HG03175 (cell line): ENCODE data around the gene CYP2D6.
"Not testable (repeated sequence)": the region's sequence is repeated elsewhere in the genome, so short reads cannot be mapped to it uniquely, and the experiment has no call there.

Source experiments
- ATAC-seq: cut with Tn5 transposase; IDR thresholded peaks from one replicate; pipeline ENCODE4 v1.9.1; 2021; ENCODE audit warnings: mild to moderate bottlenecking, moderate library complexity; ENCODE audit not compliant: unreplicated experiment

CYP2D6 gene

GRCh38 chr22:42135688-42136087 is 5.1 kb upstream of the CYP2D6 start:
- ATAC-seq: not testable (repeated sequence)

GRCh38 chr22:42134100-42135020 is 3.8 kb upstream of the CYP2D6 start:
- no peak for ATAC-seq

- ATAC-seq: no peak
Observed at GRCh38 chr22:42132457-42132856, 1.8 kb upstream of the CYP2D6 start.

- ATAC-seq: no peak
Observed at GRCh38 chr22:42131562-42131961, 952 bp upstream of the CYP2D6 start.

GRCh38 chr22:42130182-42130581 is 428 bp downstream of the CYP2D6 start:
- not testable (repeated sequence) for ATAC-seq

- not testable (repeated sequence) for ATAC-seq
Observed at GRCh38 chr22:42128776-42129694, 1.6 kb downstream of the CYP2D6 start.

- not testable (repeated sequence) for ATAC-seq
Observed at GRCh38 chr22:42128007-42128406, 2.6 kb downstream of the CYP2D6 start.

GRCh38 chr22:42127606-42128005 is 3.0 kb downstream of the CYP2D6 start:
- no peak for ATAC-seq

- not testable (repeated sequence) for ATAC-seq
Observed at GRCh38 chr22:42123529-42123928, 7.1 kb downstream of the CYP2D6 start.

GRCh38 chr22:42120231-42121021 is 10.2 kb downstream of the CYP2D6 start:
- ATAC-seq: peak; percentile 45

GRCh38 chr22:42116848-42117424 is 13.7 kb downstream of the CYP2D6 start:
- no peak for ATAC-seq

- ATAC-seq: not testable (repeated sequence)
Observed at GRCh38 chr22:42115420-42115830, 15.2 kb downstream of the CYP2D6 start.

GRCh38 chr22:42114721-42115120 is 15.9 kb downstream of the CYP2D6 start:
- no peak for ATAC-seq

- ATAC-seq: not testable (repeated sequence)
Observed at GRCh38 chr22:42112793-42113192, 17.8 kb downstream of the CYP2D6 start.

- ATAC-seq: no peak
Observed at GRCh38 chr22:42111798-42112197, 18.8 kb downstream of the CYP2D6 start.

- ATAC-seq: no peak
Observed at GRCh38 chr22:42108848-42109247, 21.8 kb downstream of the CYP2D6 start.

- not testable (repeated sequence) for ATAC-seq
Observed at GRCh38 chr22:42104332-42104860, 26.2 kb downstream of the CYP2D6 start.

GRCh38 chr22:42101199-42101598 is 29.4 kb downstream of the CYP2D6 start:
- ATAC-seq: no peak

GRCh38 chr22:42091455-42091782 is 39.2 kb downstream of the CYP2D6 start:
- ATAC-seq: no peak
